Measurements from ENCODE around the gene HOXC9.

DNA sequence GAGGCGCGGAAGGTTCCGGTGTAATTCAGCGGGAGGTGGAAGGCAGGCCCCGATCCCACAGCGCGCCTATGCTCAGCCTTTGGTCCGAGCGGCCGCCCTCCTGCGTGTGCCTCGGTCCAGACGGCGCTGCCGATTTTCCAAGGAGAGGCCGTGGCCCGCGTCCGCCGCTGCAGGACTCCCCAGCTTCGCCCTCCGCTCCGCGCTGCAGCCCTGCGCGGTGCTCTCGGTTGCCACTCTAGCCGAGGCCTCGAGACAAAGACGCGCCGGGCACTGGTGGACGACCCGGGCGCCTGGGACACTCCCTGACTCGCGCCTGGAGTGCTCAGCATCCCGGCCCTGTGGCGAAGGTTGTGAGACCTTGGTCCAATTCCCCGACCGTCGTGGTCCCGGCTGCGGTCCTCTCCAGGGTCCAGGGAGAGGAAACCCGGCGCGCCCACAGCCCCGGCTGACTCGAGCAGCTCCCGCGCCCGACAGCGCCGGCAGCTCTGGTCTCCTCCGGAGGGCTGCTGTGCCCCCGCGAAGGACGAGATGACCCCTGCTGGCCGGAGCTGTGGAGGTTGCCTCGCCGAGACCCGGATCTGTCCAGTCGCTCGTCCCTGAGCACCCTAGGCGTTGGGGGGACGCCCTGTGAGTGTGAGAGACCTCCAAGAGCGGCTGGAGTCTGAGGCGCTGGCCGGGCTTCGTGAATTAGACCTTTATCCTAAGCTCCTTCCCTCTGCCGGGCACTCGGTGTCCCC, 38.8 kb upstream of the HOXC9 start:
- TF ChIP-seq POLR2A (IDR thresholded peaks at IDR 0.05; ENCODE audit: low read length) (no peak), GATA1 (IDR thresholded peaks at IDR 0.05; ENCODE audit: low read depth, low read length) (no peak)
